Measurements from ENCODE around the gene METTL25B. TPM values are rescaled to one million over a fixed set of nuclear protein-coding genes. Genes with fewer than 3 reads are reported as not detected.

The METTL25B gene
- total RNA-seq, 4 donors from 2014 or later = 12.9 to 28.0 (median 17.6) TPM

GRCh38 chr1:156689953-156690674 is 38.2 kb upstream of the METTL25B start:
- in situ Hi-C loops (cut with MboI; ENCODE audit: low sequenced_read_pairs in 4 of 4) (loop anchor here in 2 of 4 donors (5.0 to 25.0 kb wide), 3 partner anchors 37 to 197 kb away; partner anchors contain the start of genes INSRR (in 1 of the 2), ISG20L2 (in 1 of the 2), METTL25B (in 1 of the 2) and NTRK1 (in 1 of the 2)), intact Hi-C loops (cut with DNase I; ENCODE audit: low total_unique reads) (loop anchor here (1.0 kb wide), 2 partner anchors 15 to 35 kb away; partner anchors contain the start of gene CRABP2)
- Histone ChIP-seq H3K9me3 (no peaks in the 10 kb centered on the region), H3K27me3 (peaks cover 0 to 2% (median 0%) of the 10 kb centered on the region in 3 donors), H3K4me1 (peaks cover 9 to 13% of the 10 kb centered on the region in 2 donors), H3K4me3 (peak overlapping the region in 3 of 4 donors; percentile 31 to 36 (median 32)), H3K36me3 (no peaks in the 10 kb centered on the region), H3K27ac (peak overlapping the region in 2 of 4 donors; percentile 64)
- DNase-seq = no peak
- no peak for TF ChIP-seq POLR2A (IDR thresholded peaks at IDR 0.05)
- TF ChIP-seq CTCF (IDR thresholded peaks at IDR 0.05 in 4 of 5, conservative IDR thresholded peaks at IDR 0.05 in 1 of 5) = no peak
- no peak for ATAC-seq

DNA sequence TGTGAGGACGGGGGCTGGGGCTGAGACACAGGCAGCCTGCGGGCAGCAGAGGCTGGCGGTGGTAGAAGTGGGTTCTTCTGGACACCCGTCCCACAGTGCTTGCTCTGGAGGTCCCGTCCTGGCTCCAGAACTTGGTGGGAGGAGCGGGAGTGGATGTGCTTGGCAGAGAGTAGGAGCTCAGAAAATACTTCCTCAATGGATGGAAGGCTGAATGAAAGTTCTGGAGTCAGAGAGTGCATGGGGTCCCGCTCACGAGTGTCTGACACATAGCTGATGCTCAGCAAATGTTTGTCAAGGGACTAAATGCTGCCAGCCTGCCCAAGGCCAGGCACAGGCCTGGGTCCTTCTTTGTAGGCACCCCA is 37.6 kb upstream of the METTL25B start:
- Histone ChIP-seq H3K4me1 (peaks cover 9 to 13% of the 10 kb centered on the region in 2 donors), H3K9me3 (no peaks in the 10 kb centered on the region), H3K4me3 (no peak overlapping the region), H3K36me3 (no peaks in the 10 kb centered on the region), H3K27ac (no peak overlapping the region), H3K27me3 (peaks cover 0 to 2% (median 0%) of the 10 kb centered on the region in 3 donors)
- intact Hi-C loops (cut with DNase I; ENCODE audit: low total_unique reads) = no loop called here
- ATAC-seq = no peak
- no peak for TF ChIP-seq POLR2A (IDR thresholded peaks at IDR 0.05)
- TF ChIP-seq CTCF (IDR thresholded peaks at IDR 0.05 in 4 of 5, conservative IDR thresholded peaks at IDR 0.05 in 1 of 5) = no peak
- in situ Hi-C loops (cut with MboI; ENCODE audit: low sequenced_read_pairs in 4 of 4) = loop anchor here in 2 of 4 donors (25.0 kb wide), 2 partner anchors 172 to 197 kb away; partner anchors contain the start of genes INSRR (in 1 of the 2), NTRK1 (in 1 of the 2) and PEAR1 (in 1 of the 2)
- DNase-seq = no peak

DNA sequence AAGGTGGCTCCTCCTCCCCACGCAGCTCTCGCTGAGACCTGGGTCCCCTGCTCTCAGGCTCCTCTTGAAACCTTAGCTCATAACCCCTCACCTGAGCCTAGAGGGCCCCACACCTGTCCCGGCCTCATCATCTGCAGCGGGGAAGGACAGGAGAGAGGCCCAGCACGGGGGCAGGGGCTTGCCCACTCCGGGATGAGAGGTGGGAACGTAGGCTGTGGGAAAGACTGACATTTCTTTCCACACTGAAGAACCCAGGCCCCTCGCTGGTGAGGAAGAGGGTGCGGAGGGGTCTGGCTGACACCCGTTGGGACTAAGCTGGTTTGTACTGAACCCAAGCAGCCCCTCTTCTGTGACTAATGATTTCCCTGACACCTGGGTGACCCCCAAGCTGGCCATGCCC is 37.1 kb upstream of the METTL25B start:
- in situ Hi-C loops (cut with MboI; ENCODE audit: low sequenced_read_pairs in 4 of 4) (loop anchor here in 2 of 4 donors (25.0 kb wide), 2 partner anchors 171 to 196 kb away; partner anchors contain the start of genes INSRR (in 1 of the 2), NTRK1 (in 1 of the 2) and PEAR1 (in 1 of the 2)), intact Hi-C loops (cut with DNase I; ENCODE audit: low total_unique reads) (no loop called here)
- Histone ChIP-seq H3K4me1 (peaks cover 9 to 13% of the 10 kb centered on the region in 2 donors), H3K27ac (no peak overlapping the region), H3K4me3 (no peak overlapping the region), H3K36me3 (no peaks in the 10 kb centered on the region), H3K9me3 (no peaks in the 10 kb centered on the region), H3K27me3 (peaks cover 0 to 2% (median 0%) of the 10 kb centered on the region in 3 donors)
- DNase-seq = no peak
- TF ChIP-seq POLR2A (IDR thresholded peaks at IDR 0.05) (no peak), CTCF (IDR thresholded peaks at IDR 0.05 in 4 of 5, conservative IDR thresholded peaks at IDR 0.05 in 1 of 5) (no peak)
- ATAC-seq = no peak

DNA sequence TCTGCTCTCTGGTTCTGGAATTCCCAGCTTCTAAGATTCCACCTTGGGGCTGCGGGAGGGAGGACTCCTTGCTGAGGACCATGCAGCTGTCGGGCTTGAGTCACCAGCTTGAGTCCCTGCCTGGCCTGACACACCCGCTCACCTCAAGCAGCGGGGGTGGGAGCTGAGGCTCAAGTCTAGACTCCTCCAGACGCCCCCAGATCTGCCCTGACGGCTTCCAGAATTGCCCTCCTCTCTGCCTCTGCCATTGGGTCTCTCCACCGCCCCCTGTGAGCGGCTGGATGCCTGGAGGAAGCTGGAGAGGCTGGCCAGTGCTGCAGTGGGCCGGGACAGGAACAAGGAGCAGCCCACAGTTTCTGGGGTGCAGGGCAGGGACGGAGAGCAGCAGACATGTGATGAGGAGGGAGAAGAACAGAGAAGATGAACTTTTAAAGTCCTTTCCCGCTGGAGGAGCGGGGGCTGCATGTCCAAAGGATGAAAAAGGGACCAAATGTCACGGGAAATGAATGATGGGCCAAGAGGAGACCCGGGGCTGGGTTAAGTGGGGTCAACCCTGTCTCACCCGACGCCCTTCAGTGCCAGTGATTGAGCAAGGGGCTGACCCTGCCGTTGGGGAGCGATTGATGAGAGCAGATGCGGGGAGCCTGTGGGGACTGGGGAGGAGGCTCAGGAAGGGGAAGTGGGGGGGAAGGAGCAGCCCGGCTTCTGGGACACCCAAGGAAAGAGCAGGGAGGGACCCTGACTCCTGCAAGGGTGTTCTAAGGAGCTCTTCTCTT is 36.4 kb upstream of the METTL25B start:
- no peak overlapping the region for H3K27ac ChIP-seq
- no peak for ATAC-seq
- H3K36me3 ChIP-seq = no peaks in the 10 kb centered on the region
- peaks cover 9 to 13% of the 10 kb centered on the region in 2 donors for H3K4me1 ChIP-seq
- H3K27me3 ChIP-seq = peaks cover 0 to 2% (median 0%) of the 10 kb centered on the region in 3 donors
- no peak for TF ChIP-seq POLR2A (IDR thresholded peaks at IDR 0.05)
- TF ChIP-seq CTCF (IDR thresholded peaks at IDR 0.05 in 4 of 5, conservative IDR thresholded peaks at IDR 0.05 in 1 of 5) = no peak
- intact Hi-C loops (cut with DNase I; ENCODE audit: low total_unique reads) (no loop called here), in situ Hi-C loops (cut with MboI; ENCODE audit: low sequenced_read_pairs in 4 of 4) (loop anchor here in 2 of 4 donors (25.0 kb wide), 2 partner anchors 170 to 195 kb away; partner anchors contain the start of genes INSRR (in 1 of the 2), NTRK1 (in 1 of the 2) and PEAR1 (in 1 of the 2))
- no peak for DNase-seq
- no peak overlapping the region for H3K4me3 ChIP-seq
- H3K9me3 ChIP-seq = no peaks in the 10 kb centered on the region
